Activated CD4-positive, alpha-beta T cell treated with anti-CD3 and anti-CD28 coated beads for 36 hours (primary cell): ENCODE results near the gene CAPN14. TPM values are rescaled to one million over a fixed set of nuclear protein-coding genes. Genes with fewer than 3 reads are reported as not detected.

Source experiments
- ATAC-seq: fragments of 200-7000 bp; cut with Tn5 transposase; one replicate; pipeline ENCODE4 v1.10.0; 2021; ENCODE audit warnings: mild to moderate bottlenecking, moderate library complexity
- CTCF ChIA-PET: fragments of 350-600 bp; sonication (Branson Sonifier 250); formaldehyde crosslinking; loops from one replicate; lab custom pipeline; 2021; ENCODE audit warnings: antibody characterized with exemption; lab: Charles Lee
- POLR2A ChIA-PET: fragments of 350-600 bp; sonication (Branson Sonifier 250); formaldehyde crosslinking; loops from one replicate; lab custom pipeline; 2021; ENCODE audit warnings: antibody characterized with exemption, inconsistent platforms; lab: Charles Lee
- DNase-seq: peaks from one replicate; pipeline ENCODE4 v3.0.0-alpha.2; 2020
- H3K27ac Mint-ChIP-seq: one replicate; pipeline ENCODE4 v1.8.0; 2021; ENCODE audit warnings: mixed read lengths
- H3K27me3 Mint-ChIP-seq: one replicate; pipeline ENCODE4 v1.8.0; 2021; ENCODE audit warnings: mixed read lengths
- H3K36me3 Mint-ChIP-seq: one replicate; pipeline ENCODE4 v1.8.0; 2021; ENCODE audit warnings: low read depth, mixed read lengths
- H3K4me1 Mint-ChIP-seq: one replicate; pipeline ENCODE4 v1.8.0; 2021; ENCODE audit warnings: mixed read lengths
- H3K4me3 Mint-ChIP-seq: one replicate; pipeline ENCODE4 v1.8.0; 2021; ENCODE audit warnings: mild to moderate bottlenecking, moderate library complexity, mixed read lengths
- H3K9me3 Mint-ChIP-seq: one replicate; pipeline ENCODE4 v1.8.0; 2021; ENCODE audit warnings: low read depth, mixed read lengths
- intact Hi-C, 2 experiments: fragments of 100-400 bp; cut with DNase I in 1 of 2; cut with micrococcal nuclease in 1 of 2; formaldehyde crosslinking; loops; one replicate each; pipeline versions ENCODE4 v1.14.2 to v1.15.1; 2022 to 2024; cut with DNase I, micrococcal nuclease
- total RNA-seq, 2 experiments: library from RNA; stranded (reverse); gene quantifications; one replicate each; pipeline ENCODE4 v1.2.3, GENCODE V29; 2021

The CAPN14 gene
- total RNA-seq, 2 experiments from 2014 or later: 0.51 to 0.64 TPM

GRCh38 chr2:31253356-31254131, 36.2 kb upstream of the CAPN14 start:
- Mint-ChIP-seq H3K4me1 (no peaks in the 10 kb centered on the region), H3K9me3 (no peaks in the 10 kb centered on the region), H3K36me3 (no peaks in the 10 kb centered on the region), H3K27me3 (no peaks in the 10 kb centered on the region), H3K4me3 (no peak overlapping the region), H3K27ac (no peak overlapping the region)
- ChIA-PET CTCF (interaction anchor here (0.6 to 1.4 kb wide), 2 partner anchors 10 to 388 kb away, joined by 3 to 4 read pairs; no protein-coding TSS in a partner anchor), POLR2A (no interaction called here)
- intact Hi-C loops: no loop called here
- ATAC-seq (no peak), DNase-seq (no peak)

- ATAC-seq (no peak), DNase-seq (no peak)
- H3K9me3 Mint-ChIP-seq: no peaks in the 10 kb centered on the region
- no peak overlapping the region for H3K27ac Mint-ChIP-seq
- ChIA-PET POLR2A (no interaction called here), CTCF (no interaction called here)
- H3K4me1 Mint-ChIP-seq: no peaks in the 10 kb centered on the region
- H3K27me3 Mint-ChIP-seq: no peaks in the 10 kb centered on the region
- H3K4me3 Mint-ChIP-seq: no peak overlapping the region
- no peaks in the 10 kb centered on the region for H3K36me3 Mint-ChIP-seq
- intact Hi-C loops: no loop called here
Observed at GRCh38 chr2:31251851-31252250, 34.5 kb upstream of the CAPN14 start.

- intact Hi-C loops: no loop called here
- ChIA-PET CTCF (no interaction called here), POLR2A (no interaction called here)
- no peak for ATAC-seq
- DNase-seq: no peak
- Mint-ChIP-seq H3K27ac (no peak overlapping the region), H3K4me3 (no peak overlapping the region), H3K9me3 (no peaks in the 10 kb centered on the region), H3K27me3 (no peaks in the 10 kb centered on the region), H3K36me3 (no peaks in the 10 kb centered on the region), H3K4me1 (no peaks in the 10 kb centered on the region)
Observed at GRCh38 chr2:31251018-31251417, 33.7 kb upstream of the CAPN14 start.

- ChIA-PET CTCF (no interaction called here), POLR2A (no interaction called here)
- intact Hi-C loops: no loop called here
- ATAC-seq: no peak
- H3K27ac Mint-ChIP-seq: no peak overlapping the region
- no peaks in the 10 kb centered on the region for H3K9me3 Mint-ChIP-seq
- peaks cover 3% of the 10 kb centered on the region for H3K36me3 Mint-ChIP-seq
- H3K4me1 Mint-ChIP-seq: no peaks in the 10 kb centered on the region
- H3K4me3 Mint-ChIP-seq: no peak overlapping the region
- no peak for DNase-seq
- H3K27me3 Mint-ChIP-seq: no peaks in the 10 kb centered on the region
Observed at GRCh38 chr2:31249009-31249690, 31.8 kb upstream of the CAPN14 start.

GRCh38 chr2:31248139-31248538, 30.8 kb upstream of the CAPN14 start:
- Mint-ChIP-seq H3K27ac (no peak overlapping the region), H3K36me3 (peaks cover 4% of the 10 kb centered on the region), H3K4me3 (no peak overlapping the region), H3K27me3 (no peaks in the 10 kb centered on the region), H3K4me1 (no peaks in the 10 kb centered on the region), H3K9me3 (no peaks in the 10 kb centered on the region)
- ATAC-seq (no peak), DNase-seq (no peak)
- intact Hi-C loops: no loop called here
- ChIA-PET POLR2A (no interaction called here), CTCF (interaction anchor here (0.6 kb wide), 1 partner anchor 1290 kb away, joined by 3 read pairs; no protein-coding TSS in a partner anchor)

GRCh38 chr2:31247711-31248110, 30.4 kb upstream of the CAPN14 start:
- H3K9me3 Mint-ChIP-seq: no peaks in the 10 kb centered on the region
- H3K27ac Mint-ChIP-seq: no peak overlapping the region
- DNase-seq (no peak), ATAC-seq (no peak)
- intact Hi-C loops: no loop called here
- H3K27me3 Mint-ChIP-seq: no peaks in the 10 kb centered on the region
- H3K4me1 Mint-ChIP-seq: no peaks in the 10 kb centered on the region
- CTCF ChIA-PET: interaction anchor here (0.6 kb wide), 1 partner anchor 1290 kb away, joined by 3 read pairs; no protein-coding TSS in a partner anchor
- POLR2A ChIA-PET: no interaction called here
- H3K36me3 Mint-ChIP-seq: peaks cover 4% of the 10 kb centered on the region
- H3K4me3 Mint-ChIP-seq: no peak overlapping the region

- DNase-seq: no peak
- H3K27ac Mint-ChIP-seq: no peak overlapping the region
- ChIA-PET CTCF (no interaction called here), POLR2A (no interaction called here)
- H3K27me3 Mint-ChIP-seq: no peaks in the 10 kb centered on the region
- H3K36me3 Mint-ChIP-seq: peaks cover 4% of the 10 kb centered on the region
- intact Hi-C loops: no loop called here
- H3K4me3 Mint-ChIP-seq: no peak overlapping the region
- ATAC-seq: no peak
- no peaks in the 10 kb centered on the region for H3K4me1 Mint-ChIP-seq
- no peaks in the 10 kb centered on the region for H3K9me3 Mint-ChIP-seq
Observed at GRCh38 chr2:31246184-31246852, 29.0 kb upstream of the CAPN14 start.

GRCh38 chr2:31244101-31244500, 26.8 kb upstream of the CAPN14 start:
- ChIA-PET CTCF (interaction anchor here (1.1 kb wide), 1 partner anchor 9 kb away, joined by 3 read pairs; no protein-coding TSS in a partner anchor), POLR2A (interaction anchor here (0.5 kb wide), 1 partner anchor 973 kb away, joined by 3 read pairs; no protein-coding TSS in a partner anchor)
- intact Hi-C loops: no loop called here
- ATAC-seq: no peak
- Mint-ChIP-seq H3K9me3 (no peaks in the 10 kb centered on the region), H3K36me3 (peaks cover 4% of the 10 kb centered on the region), H3K4me3 (no peak overlapping the region), H3K4me1 (no peaks in the 10 kb centered on the region), H3K27me3 (no peaks in the 10 kb centered on the region), H3K27ac (no peak overlapping the region)
- no peak for DNase-seq

GRCh38 chr2:31243053-31243452, 25.7 kb upstream of the CAPN14 start:
- Mint-ChIP-seq H3K27me3 (no peaks in the 10 kb centered on the region), H3K4me1 (no peaks in the 10 kb centered on the region), H3K4me3 (no peak overlapping the region), H3K27ac (no peak overlapping the region), H3K36me3 (peaks cover 4% of the 10 kb centered on the region), H3K9me3 (no peaks in the 10 kb centered on the region)
- DNase-seq: no peak
- CTCF ChIA-PET: interaction anchor here (1.1 kb wide), 2 partner anchors 9 to 11 kb away, joined by 3 read pairs; partner anchors contain the start of gene EHD3
- intact Hi-C loops: no loop called here
- no peak for ATAC-seq
- POLR2A ChIA-PET: no interaction called here

GRCh38 chr2:31241625-31242270, 24.4 kb upstream of the CAPN14 start:
- no peaks in the 10 kb centered on the region for H3K9me3 Mint-ChIP-seq
- peaks cover 4% of the 10 kb centered on the region for H3K36me3 Mint-ChIP-seq
- no peaks in the 10 kb centered on the region for H3K27me3 Mint-ChIP-seq
- no peak overlapping the region for H3K4me3 Mint-ChIP-seq
- ATAC-seq: no peak
- CTCF ChIA-PET: interaction anchor here (0.7 kb wide), 2 partner anchors 86 to 319 kb away, joined by 3 read pairs; no protein-coding TSS in a partner anchor
- POLR2A ChIA-PET: no interaction called here
- DNase-seq: no peak
- H3K27ac Mint-ChIP-seq: no peak overlapping the region
- intact Hi-C loops: no loop called here
- H3K4me1 Mint-ChIP-seq: no peaks in the 10 kb centered on the region
